Posterior cingulate gyrus (tissue), 11 donors: ENCODE results near the gene PPIP5K1.

Source experiments
- DNase-seq, 10 donors: peaks; one replicate each; pipeline versions ENCODE4 v3.0.0 to v3.0.0-alpha.2; 2020 to 2021; ENCODE audit warnings: mixed read lengths in 3 of 10
- intact Hi-C: fragments of 100-400 bp; cut with DNase I; formaldehyde crosslinking; loops from one replicate; pipeline ENCODE4 v1.15.1; 2023

Gene PPIP5K1

DNA sequence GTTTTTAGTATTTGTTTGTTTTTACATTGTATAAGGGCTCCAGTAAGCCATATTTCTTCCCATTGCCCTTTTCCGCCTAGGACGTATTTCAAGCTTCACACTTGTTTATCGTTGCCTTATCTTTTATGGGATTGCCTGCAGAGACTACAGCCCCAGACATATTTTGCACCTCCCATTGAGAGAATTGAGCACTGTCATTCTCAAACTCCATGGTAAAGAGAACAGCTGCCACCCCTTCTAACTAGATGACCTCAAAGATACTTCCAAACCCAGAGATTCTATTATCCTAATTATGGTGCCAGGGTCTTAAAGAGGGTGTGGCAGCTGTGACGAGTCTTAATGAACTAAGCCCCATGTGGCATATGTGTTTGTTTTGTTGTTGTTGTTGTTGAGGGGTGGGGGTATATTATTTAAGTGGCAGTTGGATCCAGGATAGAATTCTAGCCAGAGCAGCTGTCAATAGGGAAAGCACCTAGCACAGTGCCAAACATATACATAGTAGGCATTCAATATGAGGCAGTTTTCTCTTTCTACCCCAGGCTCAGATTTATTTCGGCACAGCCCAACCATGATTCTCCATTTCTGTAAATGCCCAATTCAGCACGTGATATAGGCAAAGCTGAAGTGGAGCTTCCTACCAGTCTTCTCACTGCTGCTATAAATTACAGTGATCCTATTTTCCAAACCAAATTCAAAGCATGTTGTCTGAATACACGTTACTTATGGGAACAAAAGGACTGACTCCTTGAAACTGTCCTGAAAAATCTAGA is 96.1 kb downstream of the PPIP5K1 start:
- intact Hi-C loops, result loop anchor here (2.0 kb wide), 1 partner anchor 17 kb away; no protein-coding TSS in a partner anchor
- no peak for DNase-seq

DNA sequence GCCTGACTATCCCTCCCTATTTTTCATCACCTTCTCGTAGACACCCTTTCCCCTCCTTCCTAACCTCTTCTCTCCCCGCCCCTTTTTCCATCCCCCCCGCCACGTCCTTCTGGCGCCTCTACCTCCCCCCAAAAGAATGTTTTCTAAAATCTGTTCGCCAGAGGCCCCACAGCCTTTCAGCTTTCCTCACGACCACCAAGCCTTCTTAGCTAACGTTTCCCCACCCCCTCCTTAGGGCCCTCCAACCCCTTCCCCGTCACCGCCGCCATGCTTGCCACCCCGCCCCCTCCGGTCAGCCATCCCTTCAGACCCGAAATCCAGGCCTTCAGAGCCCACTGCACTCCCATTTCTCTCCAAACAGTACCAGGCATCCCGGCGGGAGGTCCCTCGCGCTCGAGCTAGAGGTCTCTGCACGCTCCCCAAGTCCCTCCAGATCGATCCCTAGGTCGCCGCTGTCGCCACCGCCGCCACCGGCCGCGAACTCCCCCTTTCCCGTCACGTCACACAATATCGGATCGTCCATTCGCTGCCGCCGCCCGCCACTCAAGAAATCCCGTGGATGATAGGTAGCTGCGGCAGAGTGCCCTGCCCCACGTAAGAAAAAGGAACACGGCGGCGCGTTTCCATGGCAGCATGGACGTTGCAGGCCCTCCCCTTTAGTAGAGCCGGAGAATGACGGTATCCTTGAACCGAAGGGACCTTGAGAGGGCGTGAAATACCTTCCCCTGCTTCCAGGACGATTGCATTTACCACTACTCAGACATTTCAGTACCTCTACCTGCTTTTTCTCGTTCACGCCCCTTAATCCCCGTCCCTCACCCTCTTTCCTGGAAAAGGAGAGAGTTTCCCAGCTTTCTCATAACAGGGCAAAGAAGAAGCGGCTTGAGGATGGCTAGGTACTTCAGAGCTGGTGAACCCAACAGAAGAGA is 97.1 kb downstream of the PPIP5K1 start, which contains the start of gene TP53BP1:
Gene TP53BP1, minus strand, starts transcription at position 484 of the 929 bp plus-strand sequence. Its CDS starts 113 bp downstream, at position 371.
- DNase-seq, result peak; percentile 93 to 99 (median 98)
- intact Hi-C loops, result loop anchor here (2.0 kb wide), 1 partner anchor 18 kb away; no protein-coding TSS in a partner anchor

DNA sequence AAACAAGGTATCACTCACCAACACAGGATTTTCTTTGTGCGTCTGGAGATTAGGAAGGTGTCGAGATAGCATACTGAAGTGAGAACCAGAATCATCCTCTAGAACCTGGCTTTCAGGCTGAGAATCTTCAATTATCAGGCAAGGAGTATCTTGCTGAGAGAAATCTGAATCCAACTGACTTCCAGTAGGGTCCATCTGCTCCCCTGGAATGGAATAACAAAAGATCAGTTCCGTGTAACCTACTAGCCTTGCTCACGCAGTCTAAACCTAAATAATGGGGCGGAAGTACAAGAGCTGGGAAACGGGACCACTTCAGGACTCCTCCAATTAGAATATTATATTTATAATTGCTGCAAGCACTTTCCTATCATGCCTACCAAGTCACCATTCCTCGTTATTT is 97.7 kb downstream of the PPIP5K1 start:
- intact Hi-C loops, result loop anchor here (2.0 kb wide), 1 partner anchor 19 kb away; no protein-coding TSS in a partner anchor
- DNase-seq, result no peak

DNA sequence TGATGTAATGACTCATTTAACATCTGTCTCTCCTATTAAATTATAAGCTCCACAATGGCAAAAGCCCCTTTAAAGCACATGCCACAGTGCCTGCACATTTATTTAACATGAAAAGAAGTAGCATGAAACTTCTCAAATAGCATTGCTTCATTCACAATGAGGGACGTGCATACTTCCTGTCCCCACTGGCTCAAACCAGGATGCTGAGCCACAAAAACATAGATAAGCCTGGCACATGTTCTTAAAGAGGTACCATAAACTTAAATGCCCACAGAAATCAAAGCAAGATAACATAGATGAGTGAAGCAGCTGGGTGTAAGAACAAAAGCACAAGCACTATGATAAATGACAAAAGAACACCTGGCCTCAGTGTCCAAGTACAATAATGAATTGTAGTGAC is 100.8 kb downstream of the PPIP5K1 start:
- no peak for DNase-seq
- intact Hi-C loops, result no loop called here

DNA sequence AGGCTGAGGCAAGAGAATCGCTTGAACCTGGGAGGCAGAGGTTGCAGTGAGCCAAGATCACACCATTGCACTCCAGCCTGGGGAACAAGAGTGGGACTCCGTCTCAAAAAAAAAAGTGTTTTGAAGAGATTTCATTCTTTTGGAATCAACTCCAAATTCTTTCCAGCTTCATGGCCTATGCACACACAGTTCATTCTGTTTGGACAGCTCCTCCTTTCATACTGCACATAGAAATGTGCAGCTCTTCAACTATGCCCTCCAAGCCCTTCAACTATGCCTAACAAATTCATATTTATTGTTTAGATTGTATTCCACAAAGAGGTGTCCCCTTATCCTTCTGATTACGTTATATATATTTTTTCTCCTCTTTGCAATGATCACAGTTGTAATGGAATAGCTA is 101.2 kb downstream of the PPIP5K1 start:
- intact Hi-C loops, result no loop called here
- no peak for DNase-seq

DNA sequence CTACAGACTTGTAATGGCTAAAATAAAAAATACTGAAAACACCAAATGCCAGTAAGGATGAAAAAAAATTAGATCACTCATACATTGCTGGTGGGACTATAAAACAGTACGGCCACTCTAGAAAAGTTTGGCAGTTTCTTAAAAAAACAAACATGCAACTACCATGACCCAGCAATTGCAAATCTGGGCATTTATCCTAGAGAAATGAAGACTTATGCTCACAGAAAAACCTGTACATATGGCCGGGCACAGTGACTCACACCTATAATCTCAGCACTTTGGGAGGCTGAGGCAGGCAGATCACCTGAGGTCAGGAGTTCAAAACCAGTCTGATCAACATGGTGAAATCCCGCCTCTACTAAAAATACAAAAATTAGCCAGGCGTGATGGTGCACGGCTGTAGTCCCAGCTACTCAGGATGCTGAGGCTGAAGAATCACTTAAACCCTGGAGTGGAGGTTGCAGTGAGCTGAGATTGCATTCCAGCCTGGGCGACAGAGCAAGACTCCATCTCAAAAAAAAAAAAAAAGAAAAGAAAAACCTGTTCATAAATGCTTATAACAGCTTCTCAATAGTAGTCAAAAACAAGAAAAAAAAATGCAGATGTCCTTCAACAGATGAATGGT is 102.6 kb downstream of the PPIP5K1 start:
- intact Hi-C loops, result no loop called here
- DNase-seq, result no peak

DNA sequence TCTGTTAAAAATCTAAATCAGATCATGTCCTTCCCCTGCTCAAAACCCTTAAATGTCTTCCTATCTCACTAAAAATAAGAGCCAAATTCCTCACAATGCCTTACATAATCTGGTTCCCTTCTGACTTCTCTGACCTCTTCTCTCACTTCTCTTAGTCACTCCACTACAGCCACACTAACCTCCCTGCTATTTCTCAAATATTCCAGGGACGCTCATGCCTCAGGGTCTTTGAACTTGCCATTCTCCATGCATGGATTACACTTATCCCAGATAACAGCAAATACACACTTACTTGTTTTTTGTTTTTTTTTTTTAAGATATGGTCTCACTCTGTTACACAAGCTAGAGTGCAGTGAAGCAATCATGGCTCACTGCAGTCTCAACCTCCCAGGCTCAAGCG is 105.6 kb downstream of the PPIP5K1 start:
- intact Hi-C loops, result no loop called here
- no peak for DNase-seq
